ENCODE data around the gene CNTNAP1.

DNA sequence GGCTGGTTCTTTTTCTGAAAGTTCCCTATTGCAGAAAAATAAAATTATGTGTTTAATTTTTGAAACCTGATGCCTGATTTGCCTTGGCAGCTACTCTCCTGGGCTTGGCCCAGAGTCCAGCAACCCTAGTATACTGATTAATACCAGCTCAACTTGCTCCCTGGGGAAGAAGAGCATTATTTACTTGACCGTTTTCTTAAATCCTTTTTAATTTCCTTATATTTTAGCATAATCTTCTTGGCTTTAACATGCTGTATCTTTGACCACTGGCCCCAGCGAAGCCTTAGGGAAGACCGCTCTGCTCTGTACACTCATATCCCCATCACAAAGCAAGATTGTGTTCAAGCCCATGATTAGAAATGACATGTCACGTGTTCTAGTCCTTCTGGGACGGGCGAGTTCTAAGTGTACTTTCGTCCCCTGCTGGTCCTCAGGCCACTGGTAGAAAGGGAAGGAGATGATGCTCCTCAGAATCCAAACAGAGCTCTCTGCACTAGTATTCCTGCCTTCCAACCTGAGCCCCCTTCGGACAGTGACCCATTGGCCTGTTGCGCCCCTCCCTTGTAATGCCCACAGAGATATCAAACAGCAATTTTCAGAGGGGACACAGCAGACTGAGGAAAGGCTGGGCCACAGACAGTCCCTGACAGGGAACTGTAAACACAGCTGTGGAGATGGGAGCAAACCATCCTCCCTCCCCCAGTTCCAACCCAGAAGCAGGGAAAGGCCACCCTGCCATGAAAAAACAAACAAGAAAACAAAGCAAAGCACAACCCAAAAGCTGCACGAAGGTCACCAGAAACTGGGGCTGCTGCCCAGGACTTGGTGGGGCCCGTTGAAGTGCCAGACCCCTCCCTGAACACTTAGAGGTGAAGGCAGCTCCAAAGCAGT is 66.8 kb downstream of the CNTNAP1 start:
- TF ChIP-seq EZH2phosphoT487 (IDR thresholded peaks at IDR 0.05; ENCODE audit: borderline replicate concordance), result no peak
- TF ChIP-seq, protein P1, sequence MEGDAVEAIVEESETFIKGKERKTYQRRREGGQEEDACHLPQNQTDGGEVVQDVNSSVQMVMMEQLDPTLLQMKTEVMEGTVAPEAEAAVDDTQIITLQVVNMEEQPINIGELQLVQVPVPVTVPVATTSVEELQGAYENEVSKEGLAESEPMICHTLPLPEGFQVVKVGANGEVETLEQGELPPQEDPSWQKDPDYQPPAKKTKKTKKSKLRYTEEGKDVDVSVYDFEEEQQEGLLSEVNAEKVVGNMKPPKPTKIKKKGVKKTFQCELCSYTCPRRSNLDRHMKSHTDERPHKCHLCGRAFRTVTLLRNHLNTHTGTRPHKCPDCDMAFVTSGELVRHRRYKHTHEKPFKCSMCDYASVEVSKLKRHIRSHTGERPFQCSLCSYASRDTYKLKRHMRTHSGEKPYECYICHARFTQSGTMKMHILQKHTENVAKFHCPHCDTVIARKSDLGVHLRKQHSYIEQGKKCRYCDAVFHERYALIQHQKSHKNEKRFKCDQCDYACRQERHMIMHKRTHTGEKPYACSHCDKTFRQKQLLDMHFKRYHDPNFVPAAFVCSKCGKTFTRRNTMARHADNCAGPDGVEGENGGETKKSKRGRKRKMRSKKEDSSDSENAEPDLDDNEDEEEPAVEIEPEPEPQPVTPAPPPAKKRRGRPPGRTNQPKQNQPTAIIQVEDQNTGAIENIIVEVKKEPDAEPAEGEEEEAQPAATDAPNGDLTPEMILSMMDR (conservative IDR thresholded peaks at IDR 0.05; ENCODE audit: low read length), result no peak
